Measurements from ENCODE around the gene ST6GALNAC3. TPM values are rescaled to one million over a fixed set of nuclear protein-coding genes. Genes with fewer than 3 reads are reported as not detected.

ST6GALNAC3 gene
- polyA plus RNA-seq, 1 donor (not counting 4 experiments of a cell fraction or from before 2014, with no cell fraction given) = 0.08 TPM

GRCh38 chr1:76285578-76286135 lies 211.1 kb downstream of the ST6GALNAC3 start:
- FAIRE-seq = no peak
- TF ChIP-seq EZH2 (IDR thresholded peaks at IDR 0.05; ENCODE audit: low read length) (no peak), CTCF (optimal IDR thresholded peaks at IDR 0.05 in 1 of 3, IDR thresholded peaks at IDR 0.05 in 1 of 3, conservative IDR thresholded peaks at IDR 0.05 in 1 of 3; ENCODE audit: extremely low read depth in 1 of 3, insufficient read depth in 2 of 3, low read length in 3 of 3) (no peak)
- H3K36me3 ChIP-seq (ENCODE audit: control insufficient read depth in 2 of 2, extremely low read depth in 1 of 2, insufficient read depth in 2 of 2, low read length in 2 of 2) = no peaks in the 10 kb centered on the region
- H3K4me3 ChIP-seq (ENCODE audit: control insufficient read depth in 2 of 3, extremely low read depth in 1 of 3, insufficient read depth in 2 of 3, low read depth in 1 of 3, low read length in 3 of 3) = no peak overlapping the region
- dilution Hi-C loops (cut with MboI; ENCODE audit: extremely low pct_ligation_motif_present, low sequenced_read_pairs) = no loop called here
- no peak overlapping the region for H2AFZ ChIP-seq (ENCODE audit: control insufficient read depth, low read length)
- no peaks in the 10 kb centered on the region for H3K4me1 ChIP-seq (ENCODE audit: control insufficient read depth, extremely low read depth, insufficient read depth, low read length)
- no peaks in the 10 kb centered on the region for H3K9me3 ChIP-seq (ENCODE audit: control insufficient read depth, low read depth, low read length)
- H3K4me2 ChIP-seq (ENCODE audit: control insufficient read depth, extremely low read depth, insufficient read depth, low read depth, low read length) = no peak overlapping the region
- no peak for DNase-seq (ENCODE audit: low read depth, low spot score)
- H3K79me2 ChIP-seq (ENCODE audit: control insufficient read depth, insufficient read depth, low read length) = no peaks in the 10 kb centered on the region
- no peaks in the 10 kb centered on the region for H3K9me1 ChIP-seq (ENCODE audit: control insufficient read depth, extremely low read depth, insufficient read depth, low read length)
- H4K20me1 ChIP-seq (ENCODE audit: control insufficient read depth, extremely low read depth, insufficient read depth, low read length) = no peaks in the 10 kb centered on the region
- H3K27ac ChIP-seq (ENCODE audit: control insufficient read depth, insufficient read depth, low read length) = no peak overlapping the region
- H3K27me3 ChIP-seq (ENCODE audit: control insufficient read depth, extremely low read depth, insufficient read depth, low read length) = no peaks in the 10 kb centered on the region
- no peak overlapping the region for H3K9ac ChIP-seq (ENCODE audit: control insufficient read depth, extremely low read depth, insufficient read depth, low read length)

GRCh38 chr1:76287917-76288316 lies 213.4 kb downstream of the ST6GALNAC3 start:
- Histone ChIP-seq H3K27ac (ENCODE audit: control insufficient read depth, insufficient read depth, low read length) (no peak overlapping the region), H2AFZ (ENCODE audit: control insufficient read depth, low read length) (no peak overlapping the region), H3K27me3 (ENCODE audit: control insufficient read depth, extremely low read depth, insufficient read depth, low read length) (no peaks in the 10 kb centered on the region), H3K9me3 (ENCODE audit: control insufficient read depth, low read depth, low read length) (no peaks in the 10 kb centered on the region), H4K20me1 (ENCODE audit: control insufficient read depth, extremely low read depth, insufficient read depth, low read length) (no peaks in the 10 kb centered on the region), H3K4me3 (ENCODE audit: control insufficient read depth in 2 of 3, extremely low read depth in 1 of 3, insufficient read depth in 2 of 3, low read depth in 1 of 3, low read length in 3 of 3) (no peak overlapping the region), H3K36me3 (ENCODE audit: control insufficient read depth in 2 of 2, extremely low read depth in 1 of 2, insufficient read depth in 2 of 2, low read length in 2 of 2) (no peaks in the 10 kb centered on the region), H3K9me1 (ENCODE audit: control insufficient read depth, extremely low read depth, insufficient read depth, low read length) (no peaks in the 10 kb centered on the region), H3K9ac (ENCODE audit: control insufficient read depth, extremely low read depth, insufficient read depth, low read length) (no peak overlapping the region), H3K4me1 (ENCODE audit: control insufficient read depth, extremely low read depth, insufficient read depth, low read length) (no peaks in the 10 kb centered on the region), H3K79me2 (ENCODE audit: control insufficient read depth, insufficient read depth, low read length) (no peaks in the 10 kb centered on the region), H3K4me2 (ENCODE audit: control insufficient read depth, extremely low read depth, insufficient read depth, low read depth, low read length) (no peak overlapping the region)
- FAIRE-seq (no peak), DNase-seq (ENCODE audit: low read depth, low spot score) (no peak)
- dilution Hi-C loops (cut with MboI; ENCODE audit: extremely low pct_ligation_motif_present, low sequenced_read_pairs) = no loop called here
- TF ChIP-seq EZH2 (IDR thresholded peaks at IDR 0.05; ENCODE audit: low read length) (no peak), CTCF (optimal IDR thresholded peaks at IDR 0.05 in 1 of 3, IDR thresholded peaks at IDR 0.05 in 1 of 3, conservative IDR thresholded peaks at IDR 0.05 in 1 of 3; ENCODE audit: extremely low read depth in 1 of 3, insufficient read depth in 2 of 3, low read length in 3 of 3) (no peak)

Measured in keratinocyte (primary cell).